GM21423 (cell line): ENCODE measurements around the gene ST8SIA6.
A peak's percentile ranks its signal among the peaks of the same experiment; 100 is the strongest.
"Not testable (repeated sequence)": the region's sequence is repeated elsewhere in the genome, so short reads cannot be mapped to it uniquely, and the experiment has no call there.

ENCODE experiments used
- ATAC-seq: cut with Tn5 transposase; IDR thresholded peaks from one replicate; pipeline ENCODE4 v1.9.1; 2021; ENCODE audit warnings: mild to moderate bottlenecking, moderate library complexity; ENCODE audit not compliant: unreplicated experiment

ST8SIA6 gene

DNA sequence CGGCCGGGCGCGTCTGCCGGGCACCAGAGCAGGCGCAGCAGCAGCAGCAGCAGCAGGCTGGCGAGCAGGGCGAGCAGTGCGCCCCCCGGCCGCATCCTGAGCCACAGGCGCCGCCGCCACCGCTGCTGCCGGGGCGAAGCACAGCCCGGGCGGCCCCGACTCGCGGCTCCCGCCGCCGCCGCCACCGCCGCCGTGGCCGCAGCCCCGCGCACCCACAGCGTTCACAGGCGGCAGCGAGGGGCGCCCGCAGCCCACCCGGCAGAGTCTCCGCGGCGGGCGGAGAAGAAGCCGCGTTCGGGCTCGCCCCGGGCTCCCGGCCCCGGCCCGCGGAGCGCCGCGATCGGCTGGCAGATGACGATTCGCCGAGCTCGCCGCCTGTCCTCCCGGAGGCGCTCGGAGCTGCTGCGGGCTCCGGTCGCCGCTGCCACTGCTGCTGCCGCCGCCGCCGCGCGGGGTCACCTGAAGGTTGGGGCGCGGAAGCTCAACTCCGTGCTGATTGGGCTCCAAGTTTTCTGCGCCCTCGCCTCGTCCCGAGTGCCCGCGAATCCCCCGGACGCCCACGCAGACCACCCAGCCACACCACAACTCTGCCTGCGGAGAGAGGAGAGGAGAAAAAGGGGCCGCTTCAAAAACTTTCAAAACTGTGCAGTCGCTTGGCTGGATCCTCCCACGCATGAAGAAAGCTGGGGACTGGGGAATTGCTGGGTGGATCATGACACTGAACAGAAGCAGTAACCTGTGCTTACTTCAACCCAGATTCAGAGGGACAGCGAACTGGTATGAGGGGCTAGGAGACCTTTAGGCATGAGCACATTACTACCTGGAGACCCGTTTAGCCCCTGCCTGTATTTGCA is at the start of gene ST8SIA6:
ST8SIA6 (minus strand) TSS at position 435 of the 854 bp plus-strand sequence; CDS start at position 95, 340 bp downstream.
- ATAC-seq, result peak; percentile 80

DNA sequence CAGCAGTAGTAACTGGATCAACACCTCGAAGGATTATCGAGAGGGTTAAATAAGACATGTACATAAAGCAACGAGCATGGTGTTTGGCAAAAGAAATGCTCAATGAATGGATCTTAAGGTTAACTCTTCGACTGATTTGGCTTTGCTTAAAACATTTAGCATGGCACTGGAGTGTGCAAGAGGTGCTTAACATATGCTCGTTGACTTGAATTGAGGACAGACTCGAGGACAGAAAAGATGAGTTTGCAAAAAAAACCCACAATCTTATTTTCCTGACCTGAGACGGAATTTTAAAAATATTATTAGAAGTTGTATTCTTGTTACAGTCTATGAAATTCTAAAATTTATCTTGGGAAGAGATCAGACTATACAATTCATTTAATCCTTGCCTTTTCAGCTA is 49.4 kb upstream of the ST8SIA6 start:
- ATAC-seq, result no peak

DNA sequence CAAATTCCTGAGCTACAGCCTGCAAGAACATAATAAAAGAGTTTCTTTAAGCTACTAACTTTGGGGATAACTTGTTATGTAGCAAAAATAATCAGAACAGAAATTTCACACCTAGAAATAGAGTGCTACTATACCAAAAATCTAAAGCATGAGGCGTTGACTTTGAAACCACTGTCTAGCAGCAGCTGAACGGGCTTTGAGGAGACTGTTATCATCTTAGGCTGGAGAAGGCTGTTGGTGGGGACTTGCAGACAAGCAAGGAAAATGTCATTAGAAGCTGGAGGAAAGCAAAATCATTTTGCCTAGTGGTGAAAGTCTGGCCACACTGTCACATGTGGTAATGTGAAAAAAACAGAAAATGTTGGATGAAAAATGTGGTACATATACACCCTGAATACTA is 48.4 kb upstream of the ST8SIA6 start:
- ATAC-seq, result no peak

- not testable (repeated sequence) for ATAC-seq
Observed at GRCh38 chr10:17499014-17499413, 44.6 kb upstream of the ST8SIA6 start.

GRCh38 chr10:17497446-17498030 is 43.1 kb upstream of the ST8SIA6 start:
- no peak for ATAC-seq

DNA sequence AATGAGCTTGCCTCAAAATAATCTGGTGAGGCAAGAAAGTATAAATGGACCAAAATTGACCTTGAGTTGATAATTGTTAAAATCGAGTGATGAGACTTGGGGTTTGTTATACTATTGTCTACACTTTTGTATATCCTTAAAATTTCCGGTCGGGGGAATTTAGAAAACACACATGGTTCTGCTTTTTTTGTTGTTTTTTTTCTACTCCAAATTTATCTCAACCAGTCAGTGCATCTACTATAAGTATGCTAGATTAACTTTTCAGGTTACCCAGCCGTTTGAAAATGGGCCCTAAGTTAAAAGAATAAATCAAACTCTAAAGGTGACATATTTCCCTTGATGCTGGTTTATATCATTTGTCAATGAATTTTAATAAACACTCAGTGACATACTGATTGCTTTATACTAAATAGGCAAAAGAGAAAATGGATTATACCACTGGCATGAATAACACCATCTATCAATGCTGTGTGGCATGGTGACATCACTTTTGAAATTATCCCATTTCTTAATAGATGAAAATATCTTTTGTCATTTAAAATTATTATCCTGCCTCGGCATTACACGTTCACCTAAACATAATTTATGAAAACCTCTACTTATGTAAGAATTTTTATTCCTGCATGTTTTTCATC is 40.3 kb upstream of the ST8SIA6 start:
- no peak for ATAC-seq

DNA sequence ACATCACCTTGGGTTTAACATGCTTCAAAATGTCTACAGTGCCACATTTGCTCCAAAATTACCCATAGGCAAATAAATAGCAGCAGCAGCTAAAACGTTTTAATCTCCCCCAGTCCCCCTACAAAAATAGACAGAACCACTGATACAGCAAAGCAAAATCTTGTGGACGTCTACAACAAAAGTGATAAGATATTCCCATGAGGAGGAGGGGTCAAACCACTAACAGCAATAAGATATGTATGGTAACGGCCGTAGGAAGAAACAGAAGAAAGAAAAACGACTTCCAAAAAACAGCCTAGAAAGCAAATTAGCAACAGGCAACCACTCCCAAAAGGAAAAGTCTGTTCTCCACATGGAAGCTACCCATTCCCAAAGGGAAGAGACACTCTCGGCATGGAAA is 34.5 kb upstream of the ST8SIA6 start:
- no peak for ATAC-seq

GRCh38 chr10:17483079-17483478 is 28.7 kb upstream of the ST8SIA6 start:
- no peak for ATAC-seq

GRCh38 chr10:17479822-17480221 is 25.4 kb upstream of the ST8SIA6 start:
- ATAC-seq, result no peak

GRCh38 chr10:17479015-17479615 is 24.7 kb upstream of the ST8SIA6 start:
- ATAC-seq, result no peak

- ATAC-seq, result peak; percentile 62
Observed at GRCh38 chr10:17476073-17476472, 21.7 kb upstream of the ST8SIA6 start.

GRCh38 chr10:17475661-17476060 is 21.3 kb upstream of the ST8SIA6 start:
- no peak for ATAC-seq

- ATAC-seq, result no peak
Observed at GRCh38 chr10:17474595-17475323, 20.4 kb upstream of the ST8SIA6 start.

DNA sequence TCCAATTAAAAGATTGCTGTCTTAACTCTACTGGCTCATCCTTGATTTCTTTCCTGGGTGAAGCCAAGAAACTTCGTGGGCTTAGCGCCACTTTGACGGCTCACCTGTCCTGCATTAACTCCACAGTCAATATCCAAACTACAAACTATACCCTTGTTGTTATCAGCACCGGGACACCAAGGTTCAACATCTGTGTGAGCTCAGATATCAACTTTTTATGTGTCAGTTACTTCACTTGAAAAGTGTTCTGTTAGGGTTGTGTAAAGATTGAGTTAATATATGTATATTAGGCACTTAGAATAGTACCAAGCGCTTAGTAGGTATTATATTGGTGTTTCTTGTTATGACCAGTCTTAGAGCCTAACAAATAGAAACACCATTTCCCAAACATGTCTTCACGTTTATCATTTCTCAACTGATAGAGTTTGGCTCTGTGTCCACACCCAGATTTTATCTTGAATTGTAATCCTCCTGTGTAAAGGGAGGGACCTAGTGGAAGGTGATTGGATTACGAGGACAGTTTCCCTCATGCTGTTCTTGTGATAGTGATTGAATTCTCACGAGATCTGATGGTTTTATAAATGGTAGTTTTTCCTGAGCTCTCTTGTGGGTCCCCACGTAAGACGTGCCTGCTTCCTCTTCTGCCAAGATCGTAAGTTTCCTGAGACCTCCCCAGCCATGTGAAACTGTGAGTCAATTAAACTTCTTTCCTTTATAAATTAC is 19.0 kb upstream of the ST8SIA6 start:
- no peak for ATAC-seq

DNA sequence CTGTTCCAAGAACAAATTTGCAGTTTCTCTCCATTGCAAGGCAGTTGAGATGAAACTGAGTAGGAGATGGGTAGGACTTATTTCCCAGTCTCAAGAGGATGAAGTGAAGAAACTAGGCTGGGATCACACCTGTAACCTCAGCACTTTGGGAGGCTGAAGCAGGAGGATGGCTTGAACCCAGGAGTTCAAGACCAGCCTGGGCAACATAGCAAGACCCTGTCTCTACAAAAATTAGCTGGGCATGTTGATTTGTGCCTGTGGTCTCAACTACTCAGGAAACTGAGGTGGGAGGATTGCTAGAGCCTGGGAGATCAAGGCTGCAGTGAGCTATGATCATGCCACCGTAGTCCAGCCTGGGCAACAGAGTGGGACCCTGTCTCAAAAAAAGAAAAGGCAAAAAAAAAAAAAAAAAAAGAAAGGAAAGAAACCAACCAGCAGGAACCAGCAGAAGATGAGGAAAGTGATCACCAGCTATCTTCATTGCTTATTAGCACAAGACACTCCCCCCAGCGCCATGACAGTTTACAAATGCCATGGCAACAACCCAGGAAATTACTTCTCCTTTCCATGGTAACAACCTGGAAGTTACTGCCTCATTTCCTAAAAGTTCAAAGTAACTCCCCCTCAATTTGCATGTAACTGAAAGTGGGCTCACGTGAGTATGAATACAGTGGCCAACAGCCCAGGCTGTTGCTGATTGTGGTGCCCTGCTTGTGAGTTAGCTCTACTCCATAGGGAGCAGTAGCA is 18.3 kb upstream of the ST8SIA6 start:
- ATAC-seq, result no peak

DNA sequence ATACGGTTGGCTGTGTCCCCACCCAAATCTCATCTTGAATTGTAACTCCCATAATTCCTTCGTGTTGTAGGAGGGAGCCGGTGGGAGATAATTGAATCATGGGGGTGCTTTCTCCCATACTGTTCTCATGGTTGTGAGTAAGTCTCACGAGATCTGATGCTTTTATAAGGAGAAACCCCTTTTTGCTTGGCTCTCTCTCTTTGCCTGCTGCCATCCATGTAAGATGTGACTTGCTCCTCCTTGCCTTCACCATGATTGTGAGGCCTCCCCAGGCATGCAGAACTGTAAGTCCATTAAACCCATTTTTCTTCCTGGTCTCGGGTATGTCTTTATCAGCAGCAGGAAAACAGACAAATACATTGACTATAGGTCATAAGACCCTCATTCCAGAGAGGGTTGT is 15.9 kb upstream of the ST8SIA6 start:
- ATAC-seq, result no peak

DNA sequence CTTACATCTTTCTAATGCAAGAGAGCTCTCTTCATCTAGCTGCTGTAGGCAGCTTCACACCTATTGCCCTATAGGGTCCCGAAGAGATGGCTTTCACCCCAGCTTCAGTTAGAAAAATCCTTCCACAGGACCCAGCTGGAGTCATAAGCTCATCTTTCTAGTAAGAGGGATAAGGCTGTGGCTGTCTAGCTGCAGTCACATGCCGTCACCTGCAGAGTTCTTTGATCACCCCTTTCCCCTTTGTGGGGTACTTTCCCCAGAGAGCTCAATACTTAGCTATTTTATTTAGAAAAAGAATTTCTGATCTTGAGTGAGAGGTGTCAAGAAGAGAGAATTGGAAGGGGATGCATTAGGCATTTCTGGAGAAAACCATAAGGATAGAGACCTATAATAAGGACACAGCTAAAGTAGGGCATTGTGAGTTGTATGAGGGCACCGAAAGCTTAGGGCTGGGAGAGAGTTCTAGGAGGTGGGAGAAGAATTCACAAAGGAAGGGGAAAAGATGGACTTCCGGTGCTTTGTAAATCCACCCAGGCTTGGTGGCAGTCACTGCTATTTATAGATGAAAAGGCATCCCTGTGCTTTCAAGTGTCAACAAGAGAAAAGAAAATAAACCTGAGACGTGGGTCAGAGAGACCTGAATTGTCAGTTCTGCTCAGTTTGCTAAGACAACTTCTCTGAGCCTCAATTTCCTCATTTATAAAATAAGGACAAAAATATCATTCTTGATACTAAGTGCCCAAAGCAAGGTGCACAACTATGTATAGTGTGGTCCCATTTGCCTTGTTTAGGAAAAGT is 11.1 kb upstream of the ST8SIA6 start:
- ATAC-seq, result no peak

DNA sequence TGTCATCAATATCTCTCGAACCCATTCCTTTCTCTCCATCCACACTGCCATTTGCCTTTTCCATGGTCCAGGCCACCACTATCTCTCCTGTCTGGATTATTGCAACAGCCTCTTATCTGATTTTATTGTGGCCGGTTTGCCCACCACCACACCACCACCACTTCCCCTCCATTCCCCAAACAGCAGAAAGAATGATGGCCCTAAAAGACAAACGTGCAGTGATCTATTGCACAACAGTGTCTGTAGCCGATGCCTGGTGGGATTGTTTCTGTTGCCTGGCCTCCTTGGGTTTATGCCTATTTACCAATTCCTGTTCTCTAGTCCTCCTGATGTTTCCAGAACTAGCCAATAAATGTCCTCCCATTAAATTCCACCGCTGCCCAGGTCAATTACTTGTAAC is 10.2 kb upstream of the ST8SIA6 start:
- ATAC-seq, result no peak

GRCh38 chr10:17460756-17461155 is 6.4 kb upstream of the ST8SIA6 start:
- ATAC-seq, result no peak
